HG03060 (cell line): Measurements from ENCODE around the gene CACNB4.
"Not testable (repeated sequence)": the region's sequence is repeated elsewhere in the genome, so short reads cannot be mapped to it uniquely, and the experiment has no call there.

Source experiments
- ATAC-seq: cut with Tn5 transposase; IDR thresholded peaks from one replicate; pipeline ENCODE4 v1.9.1; 2021; ENCODE audit warnings: low read depth, moderate number of reproducible peaks; ENCODE audit not compliant: unreplicated experiment

Gene CACNB4

DNA sequence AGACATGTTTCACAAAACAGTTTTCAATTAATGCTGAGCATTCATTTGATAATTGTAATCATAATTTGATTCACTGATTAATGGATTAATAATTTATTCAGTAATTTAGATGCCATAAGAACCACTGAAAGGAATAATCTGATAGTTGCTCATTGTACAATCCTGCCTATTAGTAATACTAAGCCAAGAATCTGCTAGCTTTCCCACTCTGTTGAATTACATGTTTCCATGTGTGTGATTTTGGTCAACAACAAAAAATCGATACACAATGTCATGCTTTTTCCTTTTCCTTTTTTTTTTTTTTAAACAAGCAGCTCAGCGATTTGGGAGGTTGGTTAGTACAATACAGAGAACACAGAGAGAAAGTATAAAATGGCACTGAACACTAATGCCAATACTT, 296.5 kb downstream of the CACNB4 start:
- ATAC-seq = no peak

GRCh38 chr2:151799886-151800292, 299.0 kb downstream of the CACNB4 start:
- ATAC-seq = no peak

GRCh38 chr2:151796774-151797173, 302.1 kb downstream of the CACNB4 start:
- ATAC-seq = no peak

DNA sequence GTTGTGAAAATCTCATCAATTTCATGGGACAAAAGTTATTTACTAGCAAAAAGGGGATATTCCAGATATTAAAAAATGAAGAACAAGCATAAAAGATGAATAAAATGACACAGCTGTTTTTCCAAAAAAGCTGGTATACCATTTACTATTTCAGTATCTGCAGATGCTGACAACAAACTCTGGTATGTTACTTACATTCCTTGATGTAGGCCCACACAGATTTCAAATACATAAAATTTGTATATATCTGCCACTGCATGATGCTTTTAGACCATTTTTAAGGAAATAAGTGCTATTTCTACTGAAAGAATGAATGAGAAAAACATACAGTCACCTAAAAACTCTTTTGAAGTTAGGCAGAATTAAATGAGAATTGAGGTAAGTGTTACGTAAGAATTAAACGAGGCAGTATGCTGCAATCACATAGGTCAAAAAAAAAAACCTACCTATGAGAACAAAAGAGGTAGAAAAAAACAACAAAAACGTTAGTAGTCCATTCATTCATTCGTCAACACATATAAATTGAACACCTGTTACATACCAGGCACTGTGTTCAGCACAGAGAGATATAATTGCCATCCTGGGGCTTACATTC, 303.1 kb downstream of the CACNB4 start:
- no peak for ATAC-seq

DNA sequence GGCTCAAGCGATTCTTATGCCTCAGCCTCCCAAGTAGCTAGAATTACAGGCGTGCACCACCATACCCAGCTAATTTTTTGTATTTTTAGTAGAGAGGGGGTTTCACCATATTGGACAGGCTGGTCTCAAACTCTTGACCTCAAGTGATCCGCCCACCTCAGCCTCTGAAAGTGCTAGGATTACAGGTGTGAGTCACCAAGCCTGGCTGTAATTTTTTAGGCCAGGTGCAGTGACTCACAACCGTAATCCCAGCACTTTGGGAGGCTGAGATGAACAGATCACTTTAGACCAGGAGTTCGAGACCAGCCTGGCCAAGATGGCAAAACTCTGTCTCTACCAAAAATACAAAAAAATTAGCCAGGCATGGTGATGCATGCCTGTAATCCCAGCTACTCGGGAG, 304.4 kb downstream of the CACNB4 start:
- ATAC-seq = not testable (repeated sequence)

DNA sequence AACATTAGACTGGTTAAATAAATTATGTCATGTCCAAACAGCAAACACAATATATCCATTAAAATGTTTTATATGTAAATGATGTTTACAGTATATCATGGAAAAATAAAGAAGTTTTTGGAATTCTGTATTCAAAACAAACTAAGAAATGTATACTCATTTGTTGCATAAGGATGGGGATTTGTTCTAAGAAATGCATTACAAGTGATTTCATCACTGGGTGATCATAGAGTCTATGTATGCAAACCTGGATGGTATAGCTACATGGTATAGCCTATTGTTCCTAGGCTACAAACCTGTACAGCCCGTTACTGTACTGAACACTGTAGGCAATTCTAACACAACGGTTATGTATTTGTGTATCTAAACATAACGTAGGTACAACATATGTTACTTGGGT, 305.7 kb downstream of the CACNB4 start:
- no peak for ATAC-seq

DNA sequence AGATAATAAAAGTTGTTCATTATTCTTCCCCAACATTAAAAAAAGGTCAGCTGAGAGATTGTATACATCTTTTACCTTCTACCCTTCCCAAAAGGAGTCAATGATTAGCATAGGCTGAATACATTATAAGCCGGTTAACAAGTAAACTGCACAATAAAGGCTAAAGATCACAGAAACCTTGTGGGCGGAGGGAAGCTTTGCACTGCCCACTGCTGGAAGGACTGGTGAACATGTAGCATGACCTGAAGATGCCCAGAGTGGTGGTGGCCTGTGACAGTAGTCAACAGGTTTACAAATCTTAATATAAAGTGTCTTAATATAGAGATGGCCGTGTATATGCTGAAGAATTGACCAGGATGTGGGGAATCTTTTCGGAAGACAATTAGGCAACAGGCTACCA, 306.3 kb downstream of the CACNB4 start:
- no peak for ATAC-seq

DNA sequence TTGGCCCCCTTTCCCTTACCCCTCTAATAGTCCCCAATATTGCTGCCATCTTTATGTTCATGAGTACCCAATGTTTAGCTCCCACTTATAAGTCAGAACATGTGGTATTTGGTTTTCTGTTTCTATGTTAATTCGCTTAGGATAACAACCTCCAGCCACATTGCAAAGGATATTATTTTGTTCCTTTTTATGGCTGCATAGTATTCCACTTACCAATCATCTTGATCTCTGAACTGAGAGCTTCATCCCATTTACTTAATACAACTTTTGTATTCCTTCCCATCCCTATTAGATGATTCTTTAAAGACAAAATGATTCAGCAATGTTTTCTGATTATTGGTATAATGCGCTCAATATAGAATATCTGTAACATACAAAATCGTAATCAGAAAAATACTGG, 307.3 kb downstream of the CACNB4 start:
- no peak for ATAC-seq

DNA sequence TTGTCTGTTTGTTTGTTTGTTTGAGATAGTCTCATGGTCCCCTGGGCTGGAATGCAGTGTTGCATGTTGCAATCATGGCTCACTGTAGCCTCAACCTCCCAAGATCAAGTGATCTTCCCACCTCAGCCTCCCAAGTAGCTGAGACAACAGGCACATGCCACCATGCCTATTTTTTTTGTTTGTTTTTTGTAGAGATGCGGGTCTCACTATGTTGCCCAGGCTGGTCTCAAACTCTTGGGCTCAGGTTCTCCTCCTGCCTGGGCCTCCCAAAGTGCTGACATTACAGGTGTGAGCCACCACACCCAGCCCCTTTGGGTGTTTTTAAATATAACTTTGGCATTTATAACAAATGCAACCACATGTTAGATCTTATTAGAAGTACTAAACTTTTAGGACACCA, 308.2 kb downstream of the CACNB4 start:
- ATAC-seq = no peak

GRCh38 chr2:151789055-151789834, 309.6 kb downstream of the CACNB4 start:
- no peak for ATAC-seq

- no peak for ATAC-seq
Observed at GRCh38 chr2:151786483-151786882, 312.4 kb downstream of the CACNB4 start.

DNA sequence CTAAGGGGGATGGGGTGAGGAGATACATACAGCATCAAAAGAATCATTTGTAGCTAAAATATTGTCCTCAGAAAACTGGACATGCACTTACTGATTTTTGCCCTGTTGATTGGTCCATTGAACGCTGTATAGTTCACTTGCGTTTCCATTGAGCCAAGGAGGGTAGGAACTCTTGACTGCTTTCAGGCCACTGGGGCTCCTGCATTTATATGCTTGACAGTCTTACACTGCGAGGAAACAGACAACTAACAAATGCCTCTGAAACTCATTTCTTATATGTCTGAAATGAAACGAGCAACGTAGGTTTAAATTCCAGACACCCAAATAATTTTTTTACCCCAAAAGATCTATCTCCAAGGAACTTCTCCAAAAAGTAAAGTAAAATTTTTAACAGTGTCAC, 312.8 kb downstream of the CACNB4 start:
- no peak for ATAC-seq

GRCh38 chr2:151783133-151783520, 315.7 kb downstream of the CACNB4 start:
- ATAC-seq = no peak
